ENCODE measurements around the gene PCDHB11.
"Not testable (repeated sequence)": the region's sequence is repeated elsewhere in the genome, so short reads cannot be mapped to it uniquely, and the experiment has no call there.

The PCDHB11 gene

DNA sequence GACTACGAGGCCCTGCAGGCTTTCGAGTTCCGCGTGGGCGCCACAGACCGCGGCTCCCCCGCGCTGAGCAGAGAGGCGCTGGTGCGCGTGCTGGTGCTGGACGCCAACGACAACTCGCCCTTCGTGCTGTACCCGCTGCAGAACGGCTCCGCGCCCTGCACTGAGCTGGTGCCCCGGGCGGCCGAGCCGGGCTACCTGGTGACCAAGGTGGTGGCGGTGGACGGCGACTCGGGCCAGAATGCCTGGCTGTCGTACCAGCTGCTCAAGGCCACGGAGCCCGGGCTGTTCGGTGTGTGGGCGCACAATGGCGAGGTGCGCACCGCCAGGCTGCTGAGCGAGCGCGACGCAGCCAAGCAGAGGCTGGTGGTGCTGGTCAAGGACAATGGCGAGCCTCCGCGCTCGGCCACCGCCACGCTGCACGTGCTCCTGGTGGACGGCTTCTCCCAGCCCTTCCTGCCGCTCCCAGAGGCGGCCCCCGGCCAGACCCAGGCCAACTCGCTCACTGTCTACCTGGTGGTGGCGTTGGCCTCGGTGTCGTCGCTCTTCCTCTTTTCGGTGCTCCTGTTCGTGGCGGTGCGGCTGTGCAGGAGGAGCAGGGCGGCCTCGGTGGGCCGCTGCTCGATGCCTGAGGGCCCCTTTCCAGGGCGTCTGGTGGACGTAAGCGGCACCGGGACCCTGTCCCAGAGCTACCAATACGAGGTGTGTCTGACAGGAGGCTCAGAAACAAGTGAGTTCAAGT is 15.1 kb upstream of the PCDHB11 start:
- FAIRE-seq; DNase-seq (ENCODE audit: insufficient read length, low spot score): not testable (repeated sequence)

DNA sequence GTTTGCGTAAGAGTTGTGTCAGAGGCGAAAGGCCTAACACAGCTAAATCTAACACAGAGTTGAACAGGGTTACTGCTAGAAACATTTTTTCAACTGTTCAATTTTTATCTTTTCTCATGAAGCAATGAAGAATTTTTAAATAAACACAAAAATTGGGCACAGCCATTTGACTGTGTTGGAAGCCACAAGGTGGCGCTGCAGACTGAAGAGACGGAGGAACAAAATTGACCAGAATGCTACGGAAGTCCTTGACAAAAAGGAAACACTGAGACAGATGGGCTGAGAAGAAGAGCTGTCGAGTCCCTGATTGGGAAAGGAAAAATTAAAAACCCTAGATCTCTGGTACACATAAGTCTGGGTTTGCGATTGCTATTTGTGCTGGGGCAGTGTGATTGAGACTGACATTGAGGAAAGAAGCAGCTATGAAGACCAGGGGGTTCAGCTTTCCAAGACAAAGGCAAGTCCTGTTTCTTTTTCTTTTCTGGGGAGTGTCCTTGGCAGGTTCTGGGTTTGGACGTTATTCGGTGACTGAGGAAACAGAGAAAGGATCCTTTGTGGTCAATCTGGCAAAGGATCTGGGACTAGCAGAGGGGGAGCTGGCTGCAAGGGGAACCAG is 12.4 kb upstream of the PCDHB11 start, which contains the start of gene PCDHB9:
Gene PCDHB9 (plus strand): TSS at position 265 of the 616 bp plus-strand sequence. CDS start 158 bp downstream, at position 423.
- DNase-seq (ENCODE audit: insufficient read length, low spot score) (peak; percentile 56), FAIRE-seq (no peak)

DNA sequence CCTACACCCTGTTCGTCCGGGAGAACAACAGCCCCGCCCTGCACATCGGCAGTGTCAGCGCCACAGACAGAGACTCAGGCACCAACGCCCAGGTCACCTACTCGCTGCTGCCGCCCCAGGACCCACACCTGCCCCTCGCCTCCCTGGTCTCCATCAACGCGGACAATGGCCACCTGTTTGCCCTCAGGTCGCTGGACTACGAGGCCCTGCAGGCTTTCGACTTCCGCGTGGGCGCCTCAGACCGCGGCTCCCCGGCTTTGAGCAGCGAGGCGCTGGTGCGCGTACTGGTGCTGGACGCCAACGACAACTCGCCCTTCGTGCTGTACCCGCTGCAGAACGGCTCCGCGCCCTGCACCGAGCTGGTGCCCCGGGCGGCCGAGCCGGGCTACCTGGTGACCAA is 10.7 kb upstream of the PCDHB11 start:
- DNase-seq (ENCODE audit: insufficient read length, low spot score); FAIRE-seq: not testable (repeated sequence)

DNA sequence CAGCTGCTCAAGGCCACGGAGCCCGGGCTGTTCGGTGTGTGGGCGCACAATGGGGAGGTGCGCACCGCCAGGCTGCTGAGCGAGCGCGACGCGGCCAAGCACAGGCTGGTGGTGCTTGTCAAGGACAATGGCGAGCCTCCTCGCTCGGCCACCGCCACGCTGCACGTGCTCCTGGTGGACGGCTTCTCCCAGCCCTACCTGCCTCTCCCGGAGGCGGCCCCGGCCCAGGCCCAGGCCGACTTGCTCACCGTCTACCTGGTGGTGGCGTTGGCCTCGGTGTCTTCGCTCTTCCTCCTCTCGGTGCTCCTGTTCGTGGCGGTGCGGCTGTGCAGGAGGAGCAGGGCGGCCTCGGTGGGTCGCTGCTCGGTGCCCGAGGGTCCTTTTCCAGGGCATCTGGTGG is 10.3 kb upstream of the PCDHB11 start:
- FAIRE-seq; DNase-seq (ENCODE audit: insufficient read length, low spot score): not testable (repeated sequence)

DNA sequence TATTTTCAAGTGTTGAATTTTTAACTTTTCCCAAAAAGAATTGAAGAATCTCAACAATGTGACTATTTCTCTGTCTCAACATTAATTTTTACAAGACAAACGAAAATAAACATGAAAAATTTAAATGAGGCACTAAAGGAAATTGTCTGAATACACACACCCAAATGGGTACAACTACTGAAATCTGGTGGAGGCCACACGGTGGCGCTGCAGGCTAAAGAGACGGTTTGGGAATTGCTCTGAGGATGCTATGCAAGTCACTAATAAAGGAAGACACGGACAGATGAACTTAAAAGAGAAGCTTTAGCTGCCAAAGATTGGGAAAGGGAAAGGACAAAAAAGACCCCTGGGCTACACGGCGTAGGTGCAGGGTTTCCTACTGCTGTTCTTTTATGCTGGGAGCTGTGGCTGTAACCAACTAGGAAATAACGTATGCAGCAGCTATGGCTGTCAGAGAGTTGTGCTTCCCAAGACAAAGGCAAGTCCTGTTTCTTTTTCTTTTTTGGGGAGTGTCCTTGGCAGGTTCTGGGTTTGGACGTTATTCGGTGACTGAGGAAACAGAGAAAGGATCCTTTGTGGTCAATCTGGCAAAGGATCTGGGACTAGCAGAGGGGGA is 7.2 kb upstream of the PCDHB11 start, which contains the start of gene PCDHB10:
Gene PCDHB10 (plus strand): TSS at position 244 of the 616 bp plus-strand sequence. CDS start 200 bp downstream, at position 444.
- DNase-seq (ENCODE audit: insufficient read length, low spot score) (peak; percentile 38), FAIRE-seq (no peak)

DNA sequence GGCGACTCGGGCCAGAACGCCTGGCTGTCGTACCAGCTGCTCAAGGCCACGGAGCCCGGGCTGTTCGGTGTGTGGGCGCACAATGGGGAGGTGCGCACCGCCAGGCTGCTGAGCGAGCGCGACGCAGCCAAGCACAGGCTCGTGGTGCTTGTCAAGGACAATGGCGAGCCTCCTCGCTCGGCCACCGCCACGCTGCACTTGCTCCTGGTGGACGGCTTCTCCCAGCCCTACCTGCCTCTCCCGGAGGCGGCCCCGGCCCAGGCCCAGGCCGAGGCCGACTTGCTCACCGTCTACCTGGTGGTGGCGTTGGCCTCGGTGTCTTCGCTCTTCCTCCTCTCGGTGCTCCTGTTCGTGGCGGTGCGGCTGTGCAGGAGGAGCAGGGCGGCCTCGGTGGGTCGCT is 5.1 kb upstream of the PCDHB11 start:
- FAIRE-seq; DNase-seq (ENCODE audit: insufficient read length, low spot score): not testable (repeated sequence)

DNA sequence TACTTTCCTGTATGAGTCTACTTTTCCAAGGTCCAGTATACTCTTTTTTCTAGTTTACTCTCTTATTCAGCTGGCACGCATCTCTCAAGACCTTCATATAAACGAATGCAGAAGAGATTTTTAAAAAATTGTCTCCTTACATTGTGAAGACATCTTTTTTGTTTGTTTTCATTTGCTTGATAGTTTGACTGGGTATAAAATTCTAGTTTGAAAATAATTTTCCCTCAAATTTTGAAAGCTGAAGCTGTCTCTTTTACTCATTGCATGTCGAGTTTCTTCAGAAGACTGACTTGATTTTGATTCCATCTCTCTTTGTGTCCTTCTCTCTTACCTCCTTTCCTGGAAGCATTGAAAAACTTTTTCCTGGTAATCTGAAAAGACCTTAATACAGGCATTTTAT is 3.1 kb upstream of the PCDHB11 start:
- FAIRE-seq (no peak), DNase-seq (ENCODE audit: insufficient read length, low spot score) (no peak)

DNA sequence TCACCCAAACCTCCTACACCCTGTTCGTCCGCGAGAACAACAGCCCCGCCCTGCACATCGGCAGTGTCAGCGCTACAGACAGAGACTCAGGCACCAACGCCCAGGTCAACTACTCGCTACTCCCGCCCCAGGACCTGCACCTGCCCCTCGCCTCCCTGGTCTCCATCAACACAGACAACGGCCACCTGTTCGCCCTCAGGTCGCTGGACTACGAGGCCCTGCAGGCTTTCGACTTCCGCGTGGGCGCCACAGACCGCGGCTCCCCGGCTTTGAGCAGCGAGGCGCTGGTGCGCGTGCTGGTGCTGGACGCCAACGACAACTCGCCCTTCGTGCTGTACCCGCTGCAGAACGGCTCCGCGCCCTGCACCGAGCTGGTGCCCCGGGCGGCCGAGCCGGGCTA is 1.7 kb downstream of the PCDHB11 start:
- not testable (repeated sequence) for FAIRE-seq; DNase-seq (ENCODE audit: insufficient read length, low spot score)

DNA sequence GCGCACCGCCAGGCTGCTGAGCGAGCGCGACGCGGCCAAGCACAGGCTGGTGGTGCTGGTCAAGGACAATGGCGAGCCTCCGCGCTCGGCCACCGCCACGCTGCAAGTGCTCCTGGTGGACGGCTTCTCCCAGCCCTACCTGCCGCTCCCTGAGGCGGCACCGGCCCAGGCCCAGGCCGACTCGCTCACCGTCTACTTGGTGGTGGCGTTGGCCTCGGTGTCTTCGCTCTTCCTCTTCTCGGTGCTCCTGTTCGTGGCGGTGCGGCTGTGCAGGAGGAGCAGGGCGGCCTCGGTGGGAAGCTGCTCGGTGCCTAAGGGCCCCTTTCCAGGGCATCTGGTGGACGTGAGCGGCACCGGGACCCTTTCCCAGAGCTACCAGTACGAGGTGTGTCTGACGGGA is 2.2 kb downstream of the PCDHB11 start:
- not testable (repeated sequence) for DNase-seq (ENCODE audit: insufficient read length, low spot score); FAIRE-seq

DNA sequence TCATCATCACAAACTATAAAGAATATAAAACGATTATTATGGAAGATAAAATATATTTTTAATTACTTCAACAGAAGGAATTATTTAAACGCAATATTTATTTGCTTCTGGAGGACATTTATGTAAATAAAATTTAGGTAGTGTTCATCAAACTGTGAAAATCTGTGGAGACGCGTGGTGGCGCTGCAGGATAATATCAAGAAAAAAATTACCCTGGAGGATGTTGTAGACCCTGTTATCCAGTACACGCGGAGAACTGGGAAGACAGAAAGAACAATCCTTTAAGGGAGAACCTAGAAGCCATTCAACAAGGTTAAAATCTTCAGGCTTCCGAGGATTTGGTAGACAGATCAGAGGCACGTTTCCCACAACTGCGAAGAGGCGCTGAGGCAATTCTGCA is 9.1 kb downstream of the PCDHB11 start, which contains the start of gene PCDHB12:
Gene PCDHB12 (plus strand): TSS at position 242 of the 400 bp plus-strand sequence. CDS start 189 bp downstream, outside the sequence.
- FAIRE-seq (no peak), DNase-seq (ENCODE audit: insufficient read length, low spot score) (peak; percentile 34)

DNA sequence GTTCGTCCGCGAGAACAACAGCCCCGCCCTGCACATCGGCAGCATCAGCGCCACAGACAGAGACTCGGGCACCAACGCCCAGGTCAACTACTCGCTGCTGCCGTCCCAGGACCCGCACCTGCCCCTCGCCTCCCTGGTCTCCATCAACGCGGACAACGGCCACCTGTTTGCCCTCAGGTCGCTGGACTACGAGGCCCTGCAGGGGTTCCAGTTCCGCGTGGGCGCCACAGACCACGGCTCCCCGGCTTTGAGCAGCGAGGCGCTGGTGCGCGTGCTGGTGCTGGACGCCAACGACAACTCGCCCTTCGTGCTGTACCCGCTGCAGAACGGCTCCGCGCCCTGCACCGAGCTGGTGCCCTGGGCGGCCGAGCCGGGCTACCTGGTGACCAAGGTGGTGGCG is 10.9 kb downstream of the PCDHB11 start:
- not testable (repeated sequence) for DNase-seq (ENCODE audit: insufficient read length, low spot score); FAIRE-seq

DNA sequence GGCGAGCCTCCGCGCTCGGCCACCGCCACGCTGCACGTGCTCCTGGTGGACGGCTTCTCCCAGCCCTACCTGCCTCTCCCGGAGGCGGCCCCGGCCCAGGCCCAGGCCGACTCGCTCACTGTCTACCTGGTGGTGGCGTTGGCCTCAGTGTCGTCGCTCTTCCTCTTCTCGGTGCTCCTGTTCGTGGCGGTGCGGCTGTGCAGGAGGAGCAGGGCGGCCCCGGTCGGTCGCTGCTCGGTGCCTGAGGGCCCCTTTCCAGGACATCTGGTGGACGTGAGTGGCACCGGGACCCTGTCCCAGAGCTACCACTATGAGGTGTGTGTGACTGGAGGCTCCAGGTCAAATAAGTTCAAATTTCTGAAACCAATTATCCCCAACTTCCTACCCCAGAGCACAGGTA is 11.4 kb downstream of the PCDHB11 start:
- not testable (repeated sequence) for FAIRE-seq; DNase-seq (ENCODE audit: insufficient read length, low spot score)

DNA sequence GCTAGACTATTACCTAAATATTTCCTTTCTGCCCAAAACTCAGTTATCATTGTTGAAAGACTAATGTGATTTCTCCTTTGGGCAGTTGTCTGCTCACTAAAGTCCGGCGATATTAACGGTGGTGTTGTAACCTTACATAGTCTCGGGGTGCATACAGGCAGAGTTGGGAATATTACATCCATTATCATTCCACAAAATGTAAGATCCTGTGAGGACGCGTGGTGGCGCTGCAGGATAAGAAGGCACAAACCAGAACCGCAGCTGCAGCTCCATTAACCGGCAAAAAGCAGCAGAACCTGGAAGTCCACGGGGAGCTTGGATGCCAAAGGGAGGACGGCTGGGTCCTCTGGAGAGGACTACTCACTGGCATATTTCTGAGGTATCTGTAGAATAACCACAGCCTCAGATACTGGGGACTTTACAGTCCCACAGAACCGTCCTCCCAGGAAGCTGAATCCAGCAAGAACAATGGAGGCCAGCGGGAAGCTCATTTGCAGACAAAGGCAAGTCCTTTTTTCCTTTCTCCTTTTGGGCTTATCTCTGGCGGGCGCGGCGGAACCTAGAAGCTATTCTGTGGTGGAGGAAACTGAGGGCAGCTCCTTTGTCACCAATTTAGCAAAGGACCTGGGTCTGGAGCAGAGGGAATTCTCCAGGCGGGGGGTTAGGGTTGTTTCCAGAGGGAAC is 14.4 kb downstream of the PCDHB11 start, which contains the start of gene PCDHB13:
Gene PCDHB13 (plus strand): TSS at position 264 of the 684 bp plus-strand sequence. CDS start 205 bp downstream, at position 469.
- peak; percentile 78 for FAIRE-seq
- DNase-seq (ENCODE audit: insufficient read length, low spot score) = not testable (repeated sequence)

DNA sequence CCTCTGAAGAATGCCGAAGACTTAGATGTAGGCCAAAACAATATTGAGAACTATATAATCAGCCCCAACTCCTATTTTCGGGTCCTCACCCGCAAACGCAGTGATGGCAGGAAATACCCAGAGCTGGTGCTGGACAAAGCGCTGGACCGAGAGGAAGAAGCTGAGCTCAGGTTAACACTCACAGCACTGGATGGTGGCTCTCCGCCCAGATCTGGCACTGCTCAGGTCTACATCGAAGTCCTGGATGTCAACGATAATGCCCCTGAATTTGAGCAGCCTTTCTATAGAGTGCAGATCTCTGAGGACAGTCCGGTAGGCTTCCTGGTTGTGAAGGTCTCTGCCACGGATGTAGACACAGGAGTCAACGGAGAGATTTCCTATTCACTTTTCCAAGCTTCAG is 15.2 kb downstream of the PCDHB11 start:
- DNase-seq (ENCODE audit: insufficient read length, low spot score) = not testable (repeated sequence)
- FAIRE-seq = peak; percentile 76

DNA sequence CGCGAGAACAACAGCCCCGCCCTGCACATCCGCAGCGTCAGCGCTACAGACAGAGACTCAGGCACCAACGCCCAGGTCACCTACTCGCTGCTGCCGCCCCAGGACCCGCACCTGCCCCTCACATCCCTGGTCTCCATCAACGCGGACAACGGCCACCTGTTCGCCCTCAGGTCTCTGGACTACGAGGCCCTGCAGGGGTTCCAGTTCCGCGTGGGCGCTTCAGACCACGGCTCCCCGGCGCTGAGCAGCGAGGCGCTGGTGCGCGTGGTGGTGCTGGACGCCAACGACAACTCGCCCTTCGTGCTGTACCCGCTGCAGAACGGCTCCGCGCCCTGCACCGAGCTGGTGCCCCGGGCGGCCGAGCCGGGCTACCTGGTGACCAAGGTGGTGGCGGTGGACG is 16.1 kb downstream of the PCDHB11 start:
- DNase-seq (ENCODE audit: insufficient read length, low spot score); FAIRE-seq: not testable (repeated sequence)

DNA sequence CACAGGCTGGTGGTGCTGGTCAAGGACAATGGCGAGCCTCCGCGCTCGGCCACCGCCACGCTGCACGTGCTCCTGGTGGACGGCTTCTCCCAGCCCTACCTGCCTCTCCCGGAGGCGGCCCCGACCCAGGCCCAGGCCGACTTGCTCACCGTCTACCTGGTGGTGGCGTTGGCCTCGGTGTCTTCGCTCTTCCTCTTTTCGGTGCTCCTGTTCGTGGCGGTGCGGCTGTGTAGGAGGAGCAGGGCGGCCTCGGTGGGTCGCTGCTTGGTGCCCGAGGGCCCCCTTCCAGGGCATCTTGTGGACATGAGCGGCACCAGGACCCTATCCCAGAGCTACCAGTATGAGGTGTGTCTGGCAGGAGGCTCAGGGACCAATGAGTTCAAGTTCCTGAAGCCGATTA is 16.6 kb downstream of the PCDHB11 start:
- DNase-seq (ENCODE audit: insufficient read length, low spot score); FAIRE-seq: not testable (repeated sequence)

DNA sequence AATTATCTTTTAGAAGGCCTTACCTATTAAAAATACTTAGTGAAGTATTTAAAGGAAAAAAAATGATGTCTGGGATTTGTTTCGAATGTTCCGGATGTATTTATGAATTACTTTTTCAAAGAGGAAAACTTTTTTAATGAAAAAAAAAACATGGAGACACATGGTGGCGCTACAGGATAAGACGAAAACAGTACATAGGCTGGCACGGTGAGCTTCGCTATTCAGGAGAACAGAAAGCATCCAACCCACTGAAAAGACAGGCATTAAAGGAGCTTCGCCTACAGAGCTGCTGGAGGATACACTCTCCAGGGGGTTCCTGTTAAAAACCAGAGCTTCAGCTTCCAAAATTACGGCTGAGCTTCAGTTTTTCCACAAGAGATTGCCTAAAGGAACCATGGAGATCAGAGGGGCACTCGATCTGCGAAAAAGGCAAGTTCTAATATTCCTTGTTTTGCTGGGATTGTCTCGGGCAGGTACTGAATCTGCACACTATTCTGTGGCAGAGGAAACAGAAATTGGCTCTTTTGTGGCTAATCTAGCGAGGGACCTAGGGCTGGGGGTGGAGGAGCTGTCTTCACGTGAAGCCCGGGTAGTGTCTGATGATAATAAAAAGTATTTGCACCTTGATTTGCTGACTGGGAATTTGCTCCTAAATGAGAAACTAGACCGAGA is 23.8 kb downstream of the PCDHB11 start, which contains the start of gene PCDHB14:
Gene PCDHB14 (plus strand): TSS at position 232 of the 672 bp plus-strand sequence. CDS start 163 bp downstream, at position 395.
- no peak for FAIRE-seq
- peak; percentile 47 for DNase-seq (ENCODE audit: insufficient read length, low spot score)

DNA sequence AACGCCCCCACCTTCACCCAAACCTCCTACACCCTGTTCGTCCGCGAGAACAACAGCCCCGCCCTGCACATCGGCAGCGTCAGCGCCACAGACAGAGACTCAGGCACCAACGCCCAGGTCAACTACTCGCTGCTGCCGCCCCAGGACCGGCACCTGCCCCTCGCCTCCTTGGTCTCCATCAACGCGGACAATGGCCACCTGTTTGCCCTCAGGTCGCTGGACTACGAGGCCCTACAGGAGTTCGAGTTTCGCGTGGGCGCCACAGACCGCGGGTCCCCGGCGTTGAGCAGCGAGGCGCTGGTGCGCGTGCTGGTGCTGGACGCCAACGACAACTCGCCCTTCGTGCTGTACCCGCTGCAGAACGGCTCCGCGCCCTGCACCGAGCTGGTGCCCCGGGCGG is 25.4 kb downstream of the PCDHB11 start:
- not testable (repeated sequence) for DNase-seq (ENCODE audit: insufficient read length, low spot score)

DNA sequence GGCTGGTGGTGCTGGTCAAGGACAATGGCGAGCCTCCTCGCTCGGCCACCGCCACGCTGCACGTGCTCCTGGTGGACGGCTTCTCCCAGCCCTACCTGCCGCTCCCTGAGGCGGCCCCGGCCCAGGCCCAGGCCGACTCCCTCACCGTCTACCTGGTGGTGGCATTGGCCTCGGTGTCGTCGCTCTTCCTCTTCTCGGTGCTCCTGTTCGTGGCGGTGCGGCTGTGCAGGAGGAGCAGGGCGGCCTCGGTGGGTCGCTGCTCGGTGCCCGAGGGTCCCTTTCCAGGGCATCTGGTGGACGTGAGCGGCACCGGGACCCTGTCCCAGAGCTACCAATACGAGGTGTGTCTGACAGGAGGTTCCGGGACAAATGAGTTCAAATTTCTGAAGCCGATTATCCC is 26.0 kb downstream of the PCDHB11 start:
- not testable (repeated sequence) for FAIRE-seq; DNase-seq (ENCODE audit: insufficient read length, low spot score)

More for the DNA sequence above, 25.4 kb downstream of the PCDHB11 start:
- not testable (repeated sequence) for FAIRE-seq

Measured in HTR-8/SVneo (cell line).